ENCODE results near the gene DECR2. TPM values are rescaled to one million over a fixed set of nuclear protein-coding genes. Genes with fewer than 3 reads are reported as not detected.

The DECR2 gene
- total and polyA plus RNA-seq, 9 of the 15 experiments (the other 6 are each of a cell fraction or from before 2014, with no cell fraction given): 1.0 to 31.9 (median 10.3) TPM

DNA sequence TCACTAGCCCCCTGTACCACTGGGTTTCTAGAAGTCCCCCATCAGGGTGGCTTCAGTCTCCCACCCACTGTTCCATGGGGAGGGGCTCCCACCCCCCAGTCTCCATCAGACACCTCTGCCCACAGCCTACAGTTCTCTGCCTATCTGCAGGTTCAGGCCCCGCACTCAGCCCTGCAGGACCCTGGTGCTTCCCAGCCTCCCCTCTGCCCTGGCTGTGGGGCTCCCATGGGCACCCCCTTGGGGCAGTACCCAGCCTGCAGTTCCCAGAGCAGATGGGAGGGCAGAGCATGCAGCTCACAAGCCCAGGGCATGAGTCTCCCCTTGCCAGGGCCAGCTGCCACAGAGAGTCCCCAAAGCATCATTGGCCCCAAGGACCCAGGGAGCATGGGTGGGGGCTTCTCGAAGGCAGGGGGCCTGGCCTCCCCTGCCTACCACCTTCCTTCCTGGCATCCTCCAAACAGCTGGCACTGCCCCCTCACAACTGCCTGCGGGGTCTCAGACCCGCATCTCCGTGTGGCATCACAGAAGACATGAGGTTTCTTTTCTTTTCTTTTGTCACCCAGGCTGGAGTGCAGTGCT, 28.6 kb upstream of the DECR2 start (continued):
- TF ChIP-seq CTCFL (IDR thresholded peaks at IDR 0.05; ENCODE audit: borderline replicate concordance, insufficient read depth, low read depth, low read length, poor library complexity, severe bottlenecking): no peak
- no peak for TF ChIP-seq ZBTB5 (IDR thresholded peaks at IDR 0.05)
- TF ChIP-seq ZNF589 (CRISPR knock-in tag; IDR thresholded peaks at IDR 0.05; ENCODE audit: low read depth): no peak
- TF ChIP-seq ZNF551 (CRISPR knock-in tag; IDR thresholded peaks at IDR 0.05): no peak
- no peak for TF ChIP-seq LEF1 (IDR thresholded peaks at IDR 0.05)
- TF ChIP-seq ZNF41 (CRISPR knock-in tag; conservative IDR thresholded peaks at IDR 0.05): no peak
- TF ChIP-seq SMC3 (conservative IDR thresholded peaks at IDR 0.05; ENCODE audit: insufficient read depth, low read depth, low read length): no peak
- TF ChIP-seq PML (IDR thresholded peaks at IDR 0.05; ENCODE audit: low read length): no peak
- TF ChIP-seq ZFP36 (IDR thresholded peaks at IDR 0.05; ENCODE audit: low read depth, low read length, partially characterized antibody): no peak

Data from K562 (cell line).